C4-2B (cell line): ENCODE data around the gene EFCC1.

Experiments
- ZFX ChIP-seq: fragments of 450-650 bp; IDR thresholded peaks from 2 replicates; pipeline ENCODE4 v1.6.1; 2017
- TF ChIP-seq, protein P1 (sequence below): fragments of 450-650 bp; conservative IDR thresholded peaks from 2 replicates; pipeline ENCODE4 v1.5.1; 2017; ENCODE audit warnings: mild to moderate bottlenecking

DNA sequence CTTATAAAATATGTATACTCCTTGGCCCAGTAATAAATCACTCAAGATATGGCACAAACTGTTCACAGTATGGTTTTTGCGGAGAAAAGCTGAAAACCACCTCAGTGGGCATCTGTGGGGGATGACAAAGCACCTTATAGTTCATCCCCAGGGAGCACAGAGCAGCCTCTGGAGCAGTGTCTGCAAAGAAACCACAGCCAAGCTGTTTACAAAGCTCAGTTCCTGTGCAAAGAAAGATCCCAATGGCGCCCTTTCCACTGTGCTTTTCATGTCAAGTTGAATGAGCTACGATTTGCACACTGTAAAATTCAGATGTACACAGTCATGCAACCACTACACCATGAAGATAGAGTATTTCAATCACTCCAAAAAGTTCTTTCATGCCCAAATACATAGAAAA, 2.5 kb upstream of the EFCC1 start:
- TF ChIP-seq, protein P1, sequence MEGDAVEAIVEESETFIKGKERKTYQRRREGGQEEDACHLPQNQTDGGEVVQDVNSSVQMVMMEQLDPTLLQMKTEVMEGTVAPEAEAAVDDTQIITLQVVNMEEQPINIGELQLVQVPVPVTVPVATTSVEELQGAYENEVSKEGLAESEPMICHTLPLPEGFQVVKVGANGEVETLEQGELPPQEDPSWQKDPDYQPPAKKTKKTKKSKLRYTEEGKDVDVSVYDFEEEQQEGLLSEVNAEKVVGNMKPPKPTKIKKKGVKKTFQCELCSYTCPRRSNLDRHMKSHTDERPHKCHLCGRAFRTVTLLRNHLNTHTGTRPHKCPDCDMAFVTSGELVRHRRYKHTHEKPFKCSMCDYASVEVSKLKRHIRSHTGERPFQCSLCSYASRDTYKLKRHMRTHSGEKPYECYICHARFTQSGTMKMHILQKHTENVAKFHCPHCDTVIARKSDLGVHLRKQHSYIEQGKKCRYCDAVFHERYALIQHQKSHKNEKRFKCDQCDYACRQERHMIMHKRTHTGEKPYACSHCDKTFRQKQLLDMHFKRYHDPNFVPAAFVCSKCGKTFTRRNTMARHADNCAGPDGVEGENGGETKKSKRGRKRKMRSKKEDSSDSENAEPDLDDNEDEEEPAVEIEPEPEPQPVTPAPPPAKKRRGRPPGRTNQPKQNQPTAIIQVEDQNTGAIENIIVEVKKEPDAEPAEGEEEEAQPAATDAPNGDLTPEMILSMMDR: no peak
- no peak for TF ChIP-seq ZFX
